CD4-positive, alpha-beta memory T cell (primary cell): Measurements from ENCODE around the gene PSG6. TPM values are rescaled to one million over a fixed set of nuclear protein-coding genes. Genes with fewer than 3 reads are reported as not detected.
"Not testable (repeated sequence)": the region's sequence is repeated elsewhere in the genome, so short reads cannot be mapped to it uniquely, and the experiment has no call there.

ENCODE experiments used
- CTCF ChIA-PET: fragments of 350-600 bp; sonication (Branson Sonifier 250); formaldehyde crosslinking; loops from one replicate; lab custom pipeline; 2021; ENCODE audit warnings: inconsistent platforms; ENCODE audit not compliant: partially characterized antibody; lab: Charles Lee
- POLR2A ChIA-PET: fragments of 350-600 bp; sonication (Branson Sonifier 250); formaldehyde crosslinking; loops from one replicate; lab custom pipeline; 2021; ENCODE audit not compliant: partially characterized antibody; lab: Charles Lee
- DNase-seq, 5 donors: peaks; one replicate each; pipeline versions ENCODE4 v3.0.0 to v3.0.0-alpha.2; 2020 to 2022; ENCODE audit warnings: mixed read lengths in 1 of 5
- H3K27ac ChIP-seq: one replicate; pipeline ENCODE4 v1.7.0; 2013; ENCODE audit warnings: low read depth, low read length
- H3K27me3 ChIP-seq: 2 replicates; pipeline ENCODE4 v1.7.0; 2013; ENCODE audit warnings: mild to moderate bottlenecking, low read length, moderate library complexity; ENCODE audit not compliant: insufficient read depth
- H3K36me3 ChIP-seq: 2 replicates; pipeline ENCODE4 v1.7.0; 2013; ENCODE audit warnings: mild to moderate bottlenecking, low read length, moderate library complexity; ENCODE audit not compliant: insufficient read depth
- H3K4me1 ChIP-seq: 2 replicates; pipeline ENCODE4 v1.7.0; 2013; ENCODE audit warnings: mild to moderate bottlenecking, low read length, moderate library complexity; ENCODE audit not compliant: insufficient read depth
- H3K4me3 ChIP-seq, 2 donors: one replicate each; pipeline ENCODE4 v1.7.0; 2013; ENCODE audit warnings: low read length in 2 of 2, mild to moderate bottlenecking in 1 of 2
- H3K9me3 ChIP-seq, 2 donors: one replicate each; pipeline ENCODE4 v1.7.0; 2013; ENCODE audit warnings: low read length in 2 of 2, control low read depth in 1 of 2; ENCODE audit not compliant: control insufficient read depth in 1 of 2
- H3K27ac Mint-ChIP-seq, 7 donors: one replicate each; pipeline ENCODE4 v1.8.0; 2020 to 2021; ENCODE audit warnings: mixed read lengths in 7 of 7, mild to moderate bottlenecking in 6 of 7, inconsistent platforms in 3 of 7, moderate library complexity in 3 of 7
- H3K27me3 Mint-ChIP-seq, 2 donors: one replicate each; pipeline ENCODE4 v1.8.0; 2020 to 2021; ENCODE audit warnings: mixed read lengths in 2 of 2
- H3K36me3 Mint-ChIP-seq, 2 donors: one replicate each; pipeline ENCODE4 v1.8.0; 2020 to 2021; ENCODE audit warnings: mixed read lengths in 2 of 2, inconsistent platforms in 1 of 2, mild to moderate bottlenecking in 1 of 2
- H3K4me1 Mint-ChIP-seq, 4 donors: one replicate each; pipeline ENCODE4 v1.8.0; 2020 to 2021; ENCODE audit warnings: mixed read lengths in 4 of 4, mild to moderate bottlenecking in 1 of 4
- H3K4me3 Mint-ChIP-seq, 8 donors: one replicate each; pipeline ENCODE4 v1.8.0; 2020 to 2021; ENCODE audit warnings: mixed read lengths in 8 of 8, mild to moderate bottlenecking in 7 of 8, moderate library complexity in 6 of 8, inconsistent platforms in 3 of 8
- H3K9me3 Mint-ChIP-seq, 8 donors: one replicate each; pipeline ENCODE4 v1.8.0; 2020 to 2021; ENCODE audit warnings: mixed read lengths in 8 of 8, mild to moderate bottlenecking in 5 of 8, inconsistent platforms in 3 of 8, moderate library complexity in 1 of 8
- intact Hi-C: fragments of 100-400 bp; cut with micrococcal nuclease; formaldehyde crosslinking; loops from one replicate; pipeline ENCODE4 v1.15.1; 2023
- polyA plus RNA-seq, 2 donors: library from polyadenylated mRNA; unstranded; fragments of 300-500 nt; fragmentation: Illumina TruSeq; gene quantifications; one replicate each; pipeline ENCODE4 v1.2.3, GENCODE V29; 2021
- total RNA-seq, 2 experiments: library from RNA; stranded (reverse); gene quantifications; one replicate each; pipeline ENCODE4 v1.2.3, GENCODE V29; 2021

PSG6 gene
- total and polyA plus RNA-seq, 4 experiments from 2014 or later, result not detected

DNA sequence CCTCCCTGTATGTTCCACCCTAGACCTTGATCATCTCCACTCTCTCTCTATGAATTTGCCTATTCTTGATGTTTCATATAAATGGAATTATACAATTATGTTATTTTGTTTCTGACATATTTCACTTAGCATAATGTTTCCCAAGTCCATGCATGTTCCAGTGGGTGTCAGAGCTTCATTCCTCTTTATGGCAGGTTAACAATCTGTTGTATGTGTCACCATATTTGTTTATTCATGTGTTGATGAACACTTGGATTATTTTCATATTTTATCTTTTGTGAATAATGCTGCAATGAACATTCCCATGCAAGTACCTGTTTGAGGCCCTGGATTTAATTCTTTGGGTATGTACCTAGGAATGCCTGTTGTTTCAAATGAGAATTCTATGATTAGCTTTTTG lies 3.3 kb upstream of the PSG6 start:
- intact Hi-C loops, CTCF ChIA-PET, H3K27me3 ChIP-seq, H3K4me3 Mint-ChIP-seq, H3K9me3 Mint-ChIP-seq, H3K4me1 Mint-ChIP-seq, H3K27ac ChIP-seq, H3K27me3 Mint-ChIP-seq, H3K4me3 ChIP-seq, DNase-seq, H3K36me3 Mint-ChIP-seq, H3K9me3 ChIP-seq, H3K4me1 ChIP-seq, POLR2A ChIA-PET, H3K36me3 ChIP-seq, H3K27ac Mint-ChIP-seq: not testable (repeated sequence)

DNA sequence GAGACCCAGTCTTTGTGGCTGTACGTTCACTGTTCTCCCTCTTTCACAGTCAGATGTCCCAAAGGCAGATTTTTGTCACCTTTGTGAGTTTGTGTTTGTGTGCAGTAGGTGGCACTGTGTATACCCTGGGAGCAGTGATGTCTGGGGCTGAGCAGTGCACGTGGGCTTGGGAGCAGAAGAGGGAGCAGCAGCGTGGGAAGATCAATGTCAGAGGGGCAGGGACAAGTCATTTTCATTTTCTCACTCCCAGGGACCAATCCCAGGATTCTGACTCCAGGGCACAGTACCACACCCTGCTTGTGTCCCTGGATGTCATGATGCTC lies 2.0 kb upstream of the PSG6 start:
- no peaks in the 10 kb centered on the region for H3K9me3 Mint-ChIP-seq
- H3K4me1 ChIP-seq, result no peaks in the 10 kb centered on the region
- ChIA-PET CTCF (no interaction called here), POLR2A (no interaction called here)
- no peaks in the 10 kb centered on the region for H3K36me3 Mint-ChIP-seq
- H3K27ac ChIP-seq, result no peak overlapping the region
- H3K4me3 ChIP-seq, result no peak overlapping the region
- intact Hi-C loops, result no loop called here
- H3K4me3 Mint-ChIP-seq, result no peak overlapping the region
- no peak for DNase-seq
- no peaks in the 10 kb centered on the region for H3K36me3 ChIP-seq
- peaks cover 4 to 6% of the 10 kb centered on the region in 2 donors for H3K27me3 Mint-ChIP-seq
- no peaks in the 10 kb centered on the region for H3K9me3 ChIP-seq
- H3K27me3 ChIP-seq, result no peaks in the 10 kb centered on the region
- H3K4me1 Mint-ChIP-seq, result no peaks in the 10 kb centered on the region
- peak overlapping the region in 1 of 7 donors; percentile 61 for H3K27ac Mint-ChIP-seq

DNA sequence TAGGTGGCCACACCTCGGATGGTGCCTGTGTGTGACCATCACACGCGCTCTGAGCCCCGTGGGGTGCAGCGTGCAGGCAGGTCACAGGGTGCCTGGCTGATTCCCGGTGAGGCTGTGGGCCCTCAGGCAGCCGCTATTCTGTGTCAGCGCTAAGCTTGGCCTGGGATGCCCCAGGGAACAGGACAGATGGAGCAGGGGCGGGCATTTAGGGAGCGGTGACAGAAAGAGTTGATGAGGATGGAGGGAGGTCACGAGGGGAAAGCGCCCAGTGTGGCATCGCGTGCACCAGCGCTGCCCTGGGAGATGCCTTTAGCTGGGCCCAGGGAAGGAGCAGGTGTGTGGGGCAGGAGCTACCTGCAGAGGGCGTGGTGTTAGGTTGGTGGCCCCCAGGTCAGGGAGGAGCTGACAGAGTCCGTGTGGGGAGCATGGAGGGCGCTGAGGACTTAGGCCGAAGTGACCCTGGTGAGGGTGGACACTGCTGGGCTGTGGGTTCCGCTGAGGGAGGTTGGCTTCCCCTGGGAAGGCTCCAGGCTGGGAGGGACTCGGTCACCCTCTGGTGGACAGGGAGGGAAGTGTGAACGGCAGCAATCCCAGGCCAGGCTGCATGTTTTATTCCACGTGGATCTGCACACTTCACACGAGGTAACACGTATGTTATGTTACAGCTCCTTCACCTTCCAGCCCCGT lies 1.5 kb upstream of the PSG6 start:
- H3K27ac Mint-ChIP-seq, H3K27ac ChIP-seq, H3K4me1 ChIP-seq, H3K9me3 ChIP-seq, H3K4me1 Mint-ChIP-seq, intact Hi-C loops, POLR2A ChIA-PET, H3K9me3 Mint-ChIP-seq, H3K4me3 ChIP-seq, H3K27me3 ChIP-seq, H3K36me3 ChIP-seq, DNase-seq, H3K36me3 Mint-ChIP-seq, H3K4me3 Mint-ChIP-seq, H3K27me3 Mint-ChIP-seq: not testable (repeated sequence)
- CTCF ChIA-PET, result interaction anchor here (1.4 kb wide), 1 partner anchor 10 kb away, joined by 3 read pairs; no protein-coding TSS in a partner anchor

DNA sequence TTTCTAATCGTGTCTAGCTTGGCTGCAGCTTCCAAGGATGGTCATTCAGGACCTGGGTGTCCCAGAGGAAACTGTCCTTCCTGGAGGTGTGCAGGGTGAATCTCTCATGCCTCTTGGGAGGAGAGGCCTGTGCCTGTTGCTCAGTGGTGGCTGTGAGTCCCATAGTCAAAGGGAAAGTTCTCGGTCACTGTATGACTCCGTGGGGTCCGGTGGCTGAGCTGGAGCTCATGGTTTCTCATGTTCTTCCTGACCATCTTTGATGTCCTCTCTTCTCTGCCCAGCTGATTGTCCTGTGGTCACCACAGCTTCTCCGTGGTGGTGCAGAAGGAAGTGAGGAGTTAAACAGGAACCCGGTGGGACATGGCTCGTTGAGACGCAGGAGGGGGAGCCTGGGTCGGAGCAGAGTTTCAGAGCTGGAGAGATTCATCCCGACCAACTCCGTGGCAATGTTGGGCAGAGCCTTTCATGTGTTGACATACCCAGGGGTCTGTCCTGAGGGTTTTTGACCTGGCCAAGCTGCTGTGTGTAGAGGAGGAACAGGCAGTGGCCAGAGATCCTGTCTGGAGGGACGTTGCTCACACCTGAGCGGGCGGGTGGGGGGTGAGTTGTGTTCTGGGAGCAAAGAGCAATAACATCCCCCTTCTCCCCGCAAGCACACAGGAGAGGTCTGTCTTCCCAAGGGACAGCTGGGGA lies 829 bp upstream of the PSG6 start:
- H3K27ac Mint-ChIP-seq, H3K27me3 Mint-ChIP-seq, H3K9me3 Mint-ChIP-seq, H3K36me3 Mint-ChIP-seq, H3K4me1 Mint-ChIP-seq, DNase-seq, POLR2A ChIA-PET, intact Hi-C loops, H3K4me3 ChIP-seq, H3K27me3 ChIP-seq, H3K9me3 ChIP-seq, H3K4me1 ChIP-seq, H3K36me3 ChIP-seq, H3K27ac ChIP-seq, H3K4me3 Mint-ChIP-seq: not testable (repeated sequence)
- CTCF ChIA-PET, result interaction anchor here (1.4 kb wide), 1 partner anchor 11 kb away, joined by 3 read pairs; no protein-coding TSS in a partner anchor

DNA sequence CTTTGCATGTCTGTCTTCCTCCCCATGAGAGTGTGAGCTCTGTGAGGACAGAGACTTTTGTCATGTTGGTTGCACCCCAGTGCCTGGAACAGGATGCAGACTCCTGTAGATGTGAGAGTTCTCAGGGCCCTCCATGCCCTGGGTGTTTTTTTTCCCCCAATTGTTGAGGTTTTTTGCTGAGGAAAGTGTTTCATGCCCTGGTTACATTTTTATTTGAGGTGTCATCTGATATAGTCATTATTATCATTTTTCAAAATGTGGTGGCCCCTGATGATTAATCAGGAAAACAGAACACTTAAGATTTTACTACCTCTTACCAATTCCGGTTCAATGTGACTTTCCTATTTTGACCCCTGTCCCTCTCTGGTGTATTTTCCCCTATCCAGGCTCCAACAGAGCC lies 763 bp downstream of the PSG6 start:
- H3K4me1 Mint-ChIP-seq, H3K36me3 Mint-ChIP-seq, intact Hi-C loops, CTCF ChIA-PET, H3K36me3 ChIP-seq, H3K4me3 ChIP-seq, H3K4me3 Mint-ChIP-seq, H3K27me3 Mint-ChIP-seq, DNase-seq, H3K9me3 Mint-ChIP-seq, H3K9me3 ChIP-seq, H3K4me1 ChIP-seq, H3K27me3 ChIP-seq, H3K27ac ChIP-seq, POLR2A ChIA-PET: not testable (repeated sequence)
- peak overlapping the region in 1 of 7 donors; percentile 45 for H3K27ac Mint-ChIP-seq

DNA sequence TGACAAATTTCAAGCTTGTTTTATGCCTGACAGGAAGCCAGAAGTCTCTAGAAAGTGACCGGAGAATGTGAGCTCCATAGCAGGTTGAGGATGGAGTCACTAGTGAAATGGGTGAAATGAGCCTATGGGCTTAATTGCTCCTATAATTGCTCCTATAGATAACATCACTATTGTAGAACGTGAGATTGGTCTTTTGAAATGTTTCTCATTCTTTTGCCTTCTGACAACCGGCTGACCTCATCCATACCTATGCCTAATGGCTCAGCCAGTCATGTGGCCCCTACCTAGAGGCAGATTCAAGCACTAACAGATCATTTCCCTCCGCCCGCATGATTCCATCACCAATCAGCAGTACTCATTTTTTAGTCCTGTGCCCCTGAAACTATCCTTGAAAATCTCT lies 4.2 kb downstream of the PSG6 start:
- CTCF ChIA-PET, H3K9me3 Mint-ChIP-seq, POLR2A ChIA-PET, H3K27ac Mint-ChIP-seq, H3K27me3 ChIP-seq, H3K4me1 Mint-ChIP-seq, H3K4me3 ChIP-seq, H3K4me3 Mint-ChIP-seq, H3K36me3 Mint-ChIP-seq, intact Hi-C loops, DNase-seq, H3K27ac ChIP-seq, H3K9me3 ChIP-seq, H3K4me1 ChIP-seq, H3K36me3 ChIP-seq, H3K27me3 Mint-ChIP-seq: not testable (repeated sequence)

DNA sequence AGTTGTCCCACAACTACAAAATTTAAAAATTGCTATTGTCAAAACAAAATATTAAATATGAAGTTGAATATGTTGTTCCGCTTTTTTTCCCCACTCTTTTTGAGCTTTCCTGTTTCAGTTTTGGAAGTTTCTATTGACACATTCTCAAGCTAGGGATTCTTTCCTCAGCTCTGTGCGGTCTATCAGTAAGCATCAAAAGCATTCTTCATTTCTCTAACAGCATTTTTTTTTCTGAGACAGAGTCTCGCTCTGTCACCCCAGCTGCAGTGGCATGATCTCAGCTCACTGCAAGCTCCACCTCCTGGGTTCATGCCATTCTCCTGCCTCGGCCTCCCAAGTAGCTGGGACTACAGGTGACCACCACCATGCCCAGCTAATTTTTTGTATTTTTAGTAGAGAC lies 4.8 kb downstream of the PSG6 start:
- POLR2A ChIA-PET, DNase-seq, H3K4me1 Mint-ChIP-seq: not testable (repeated sequence)

More for the DNA sequence above, 4.8 kb downstream of the PSG6 start:
- H3K9me3 ChIP-seq, H3K27me3 Mint-ChIP-seq, H3K27ac ChIP-seq, H3K4me3 Mint-ChIP-seq, H3K4me3 ChIP-seq, H3K4me1 ChIP-seq, intact Hi-C loops, H3K9me3 Mint-ChIP-seq, CTCF ChIA-PET, H3K27ac Mint-ChIP-seq, H3K36me3 ChIP-seq, H3K27me3 ChIP-seq, H3K36me3 Mint-ChIP-seq: not testable (repeated sequence)
